Right cardiac atrium (tissue), 5 donors: ENCODE measurements around the gene RPS27L. TPM values are rescaled to one million over a fixed set of nuclear protein-coding genes. Genes with fewer than 3 reads are reported as not detected.
A peak's percentile ranks its signal among the peaks of the same experiment; 100 is the strongest.

Source experiments
- ATAC-seq, 2 donors: fragments of 200-7000 bp; cut with Tn5 transposase; one replicate each; pipeline versions ENCODE4 v1.8.0 to v1.9.1; 2020; ENCODE audit warnings: moderate library complexity in 2 of 2, mild to moderate bottlenecking in 1 of 2
- DNase-seq, 3 donors: peaks; one replicate each; pipeline ENCODE4 v3.0.0-alpha.2; 2020
- H3K27ac ChIP-seq: one replicate; pipeline ENCODE4 v1.5.1; 2013; ENCODE audit warnings: mild to moderate bottlenecking, low read length, control low read depth, moderate library complexity
- H3K27me3 ChIP-seq: one replicate; pipeline ENCODE4 v1.6.1; 2013; ENCODE audit not compliant: control insufficient read depth, insufficient read depth
- H3K4me1 ChIP-seq: one replicate; pipeline ENCODE4 v1.6.1; 2013; ENCODE audit warnings: low read length; ENCODE audit not compliant: control insufficient read depth, insufficient read depth
- H3K4me3 ChIP-seq: one replicate; pipeline ENCODE4 v1.5.1; 2013; ENCODE audit warnings: low read length, control low read depth
- H3K9me3 ChIP-seq: one replicate; pipeline ENCODE4 v1.6.1; 2013; ENCODE audit warnings: low read length; ENCODE audit not compliant: control insufficient read depth
- WGBS: extraction: QIAGEN DNeasy Blood & Tissue Kit; methylation state at CpG from one replicate; pipeline ENCODE4 v1.1.7; 2013; 5-methylcytosine and 5-hydroxymethylcytosine counted together
- intact Hi-C, 4 donors: fragments of 100-400 bp; cut with DNase I; formaldehyde crosslinking; loops; one replicate each; pipeline versions ENCODE4 v1.11.0 to v1.14.0; 2022 to 2023
- long read RNA-seq, 4 donors: library from polyadenylated mRNA; unstranded; transcript quantifications; one replicate each; pipeline ENCODE4 v2.0.0, GENCODE V29; 2020 to 2021
- polyA plus RNA-seq: library from polyadenylated mRNA; stranded (reverse); fragments of 200-250 nt; gene quantifications from one replicate; pipeline ENCODE4 v1.2.3, GENCODE V29; 2013
- total RNA-seq, 4 donors: library from RNA; stranded (reverse); fragmentation: NEBNext Ultra II Directional; extraction: Animal tissue kit (Norgen Biotek cat#: 25700); gene quantifications; one replicate each; pipeline ENCODE4 v1.2.1, GENCODE V29; 2021
- donor health status: healthy with polysubstance abuse.
- donor health status: DM: no; HTN: yes; CAD: no.
- donor health status: DM: no; HTN: no; CAD: no.
- donor health status: DM: no; HTN: yes; CAD: no; lungs with severe emphysema.
- donor health status: DM: yes; HTN: yes; CAD: no.

The RPS27L gene
- total RNA-seq (100 to 1,000 TPM; 142 to 188 (median 159) TPM), polyA plus RNA-seq (183 TPM)
- long read RNA-seq, donor 1, full-length matches to known transcripts: 33 of 39 reads
- long read RNA-seq, donor 1, partial matches to known transcripts: 5 of 39 reads
- long read RNA-seq, donor 1, other reads (novel, unspliced or antisense): 1 of 39 reads
- long read RNA-seq, donor 2, full-length matches to known transcripts: 55 of 57 reads
- long read RNA-seq, donor 2, partial matches to known transcripts: 2 of 57 reads
- long read RNA-seq, donor 2, other reads (novel, unspliced or antisense): 0 of 57 reads
- long read RNA-seq, donor 3, full-length matches to known transcripts: 21 of 21 reads
- long read RNA-seq, donor 3, partial matches to known transcripts: 0 of 21 reads
- long read RNA-seq, donor 3, other reads (novel, unspliced or antisense): 0 of 21 reads
- long read RNA-seq, donor 4, full-length matches to known transcripts: 35 of 37 reads
- long read RNA-seq, donor 4, partial matches to known transcripts: 2 of 37 reads
- long read RNA-seq, donor 4, other reads (novel, unspliced or antisense): 0 of 37 reads

- intact Hi-C loops: loop anchor here in 3 of 4 donors (5.0 to 10.0 kb wide), 3 partner anchors 88 to 130 kb away; partner anchors contain the start of gene APH1B (in 1 of the 3)
- peak within 1 kb of the TSS; percentile 45 for H3K4me3 ChIP-seq
- no peaks in the 10 kb centered on the region for H3K27me3 ChIP-seq
- under 1% methylated on average over 60 of the region's 60 CpGs for WGBS
- peak within 1 kb of the TSS; percentile 61 for H3K27ac ChIP-seq
- H3K9me3 ChIP-seq: no peaks in the 10 kb centered on the region
- H3K4me1 ChIP-seq: no peaks in the 10 kb centered on the region
- DNase-seq (peak; percentile 91 to 97 (median 96)), ATAC-seq (peak; percentile 98)
Observed at GRCh38 chr15:63157118-63157843, at the start of gene RPS27L. TSS of gene RPS27L (minus strand) at chr15:63157477. CDS start at chr15:63157405, 72 bp downstream.

DNA sequence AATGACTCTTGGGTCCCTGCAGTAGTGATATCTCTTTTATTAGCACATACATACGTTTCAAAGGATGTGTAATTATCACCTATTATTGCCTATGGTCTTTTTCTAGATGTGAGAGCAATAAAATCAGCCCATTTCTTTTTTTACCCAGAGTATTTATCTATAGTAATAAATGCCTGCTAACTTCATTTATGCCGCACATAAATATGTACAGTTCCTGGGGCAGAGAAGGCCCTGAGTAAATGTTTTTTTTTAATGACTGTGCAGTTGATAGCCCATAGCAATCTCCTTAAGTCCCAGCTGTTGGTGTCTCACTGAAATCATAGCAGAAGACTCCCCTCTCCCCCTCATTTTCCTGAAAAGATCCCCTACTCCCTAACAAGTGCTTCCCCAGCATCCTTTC is 48.8 kb upstream of the RPS27L start:
- Histone ChIP-seq H3K9me3 (no peaks in the 10 kb centered on the region), H3K4me1 (peaks cover 13% of the 10 kb centered on the region), H3K27me3 (no peaks in the 10 kb centered on the region), H3K4me3 (no peak overlapping the region), H3K27ac (no peak overlapping the region)
- intact Hi-C loops: no loop called here
- 87% methylated on average over 2 of the region's 2 CpGs for WGBS
- no peak for ATAC-seq
- no peak for DNase-seq

GRCh38 chr15:63203451-63204090 is 46.3 kb upstream of the RPS27L start:
- Histone ChIP-seq H3K27me3 (no peaks in the 10 kb centered on the region), H3K4me1 (peaks cover 14% of the 10 kb centered on the region), H3K27ac (no peak overlapping the region), H3K4me3 (no peak overlapping the region), H3K9me3 (no peaks in the 10 kb centered on the region)
- ATAC-seq (no peak), DNase-seq (no peak)
- WGBS: 87% methylated on average over 9 of the region's 9 CpGs
- intact Hi-C loops: no loop called here

DNA sequence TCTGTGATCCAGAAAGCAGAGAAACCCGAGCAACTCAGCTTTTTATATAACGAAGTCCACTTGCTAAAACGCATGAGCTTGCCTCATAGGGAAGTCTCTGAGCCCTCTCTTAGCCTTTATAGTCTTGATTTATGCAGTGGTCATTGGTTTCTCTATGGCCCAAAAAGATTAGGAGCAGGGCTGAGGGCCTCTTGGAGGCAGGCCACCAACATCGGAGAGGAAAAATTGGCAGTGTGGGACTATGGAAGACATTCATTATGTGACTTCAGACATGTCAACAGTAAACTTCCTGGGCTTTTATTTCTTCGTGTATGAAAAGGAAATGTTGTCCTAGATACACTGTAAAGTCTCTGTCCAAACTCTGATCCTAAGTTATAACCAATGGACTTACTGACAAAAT is 45.6 kb upstream of the RPS27L start:
- Histone ChIP-seq H3K27ac (no peak overlapping the region), H3K4me1 (peaks cover 14% of the 10 kb centered on the region), H3K4me3 (no peak overlapping the region), H3K9me3 (no peaks in the 10 kb centered on the region), H3K27me3 (no peaks in the 10 kb centered on the region)
- ATAC-seq (no peak), DNase-seq (peak in 1 of 3 donors; percentile 41)
- intact Hi-C loops: no loop called here
- WGBS: 60% methylated on average over 5 of the region's 5 CpGs

- intact Hi-C loops: no loop called here
- DNase-seq (no peak), ATAC-seq (no peak)
- H3K9me3 ChIP-seq: no peaks in the 10 kb centered on the region
- H3K27me3 ChIP-seq: no peaks in the 10 kb centered on the region
- H3K4me1 ChIP-seq: peaks cover 10% of the 10 kb centered on the region
- no peak overlapping the region for H3K27ac ChIP-seq
- 91% methylated on average over 5 of the region's 5 CpGs for WGBS
- H3K4me3 ChIP-seq: no peak overlapping the region
Observed at GRCh38 chr15:63200464-63201249, 43.4 kb upstream of the RPS27L start.

GRCh38 chr15:63198371-63199250 is 41.3 kb upstream of the RPS27L start:
- DNase-seq: peak in 1 of 3 donors; percentile 36
- H3K4me1 ChIP-seq: peaks cover 9% of the 10 kb centered on the region
- no peaks in the 10 kb centered on the region for H3K9me3 ChIP-seq
- intact Hi-C loops: loop anchor here in 1 of 4 donors (10.0 kb wide), 1 partner anchor 56 kb away; no protein-coding TSS in a partner anchor
- no peak for ATAC-seq
- WGBS: 56% methylated on average over 8 of the region's 8 CpGs
- H3K27ac ChIP-seq: no peak overlapping the region
- no peak overlapping the region for H3K4me3 ChIP-seq
- H3K27me3 ChIP-seq: no peaks in the 10 kb centered on the region

GRCh38 chr15:63197626-63198025 is 40.3 kb upstream of the RPS27L start:
- H3K9me3 ChIP-seq: no peaks in the 10 kb centered on the region
- H3K27ac ChIP-seq: no peak overlapping the region
- WGBS: 98% methylated on average over 1 of the region's 1 CpG
- peaks cover 9% of the 10 kb centered on the region for H3K4me1 ChIP-seq
- no peak for DNase-seq
- H3K4me3 ChIP-seq: no peak overlapping the region
- ATAC-seq: no peak
- intact Hi-C loops: loop anchor here in 1 of 4 donors (10.0 kb wide), 1 partner anchor 57 kb away; no protein-coding TSS in a partner anchor
- H3K27me3 ChIP-seq: no peaks in the 10 kb centered on the region

DNA sequence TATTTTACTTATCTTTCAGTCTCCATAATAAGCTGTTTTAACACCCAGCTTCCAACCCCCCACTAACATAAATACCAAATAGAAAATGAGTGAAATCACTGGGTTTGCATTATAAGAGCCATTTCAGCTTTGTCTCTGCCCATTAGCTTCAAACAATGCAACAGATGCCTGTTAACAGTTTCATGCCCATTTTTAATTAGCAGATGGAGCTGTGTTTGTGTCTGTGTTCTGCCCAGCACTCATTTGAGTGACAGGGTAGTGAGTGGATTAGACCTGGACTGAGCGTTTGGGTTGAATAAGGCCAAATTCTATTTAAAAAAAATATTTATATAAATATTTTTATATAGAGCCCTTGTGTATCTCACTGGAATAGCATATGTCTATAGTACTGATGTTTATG is 39.6 kb upstream of the RPS27L start:
- 61% methylated on average over 1 of the region's 1 CpG for WGBS
- Histone ChIP-seq H3K4me1 (peaks cover 12% of the 10 kb centered on the region), H3K4me3 (no peak overlapping the region), H3K27ac (peak overlapping the region; percentile 52), H3K27me3 (no peaks in the 10 kb centered on the region), H3K9me3 (no peaks in the 10 kb centered on the region)
- intact Hi-C loops: loop anchor here in 1 of 4 donors (10.0 kb wide), 1 partner anchor 58 kb away; no protein-coding TSS in a partner anchor
- no peak for ATAC-seq
- DNase-seq: no peak

GRCh38 chr15:63195569-63196015 is 38.3 kb upstream of the RPS27L start:
- intact Hi-C loops: loop anchor here in 1 of 4 donors (10.0 kb wide), 1 partner anchor 59 kb away; no protein-coding TSS in a partner anchor
- DNase-seq (peak in 2 of 3 donors; percentile 59 to 77), ATAC-seq (no peak)
- H3K9me3 ChIP-seq: no peaks in the 10 kb centered on the region
- WGBS: 67% methylated on average over 3 of the region's 3 CpGs
- H3K27ac ChIP-seq: peak overlapping the region; percentile 45
- H3K4me1 ChIP-seq: peaks cover 7% of the 10 kb centered on the region
- H3K4me3 ChIP-seq: no peak overlapping the region
- H3K27me3 ChIP-seq: no peaks in the 10 kb centered on the region
